ENCODE data around the gene KIF15. TPM values are rescaled to one million over a fixed set of nuclear protein-coding genes. Genes with fewer than 3 reads are reported as not detected.

KIF15 gene
- total RNA-seq, 2 experiments from 2014 or later: 38.1 to 41.9 TPM

DNA sequence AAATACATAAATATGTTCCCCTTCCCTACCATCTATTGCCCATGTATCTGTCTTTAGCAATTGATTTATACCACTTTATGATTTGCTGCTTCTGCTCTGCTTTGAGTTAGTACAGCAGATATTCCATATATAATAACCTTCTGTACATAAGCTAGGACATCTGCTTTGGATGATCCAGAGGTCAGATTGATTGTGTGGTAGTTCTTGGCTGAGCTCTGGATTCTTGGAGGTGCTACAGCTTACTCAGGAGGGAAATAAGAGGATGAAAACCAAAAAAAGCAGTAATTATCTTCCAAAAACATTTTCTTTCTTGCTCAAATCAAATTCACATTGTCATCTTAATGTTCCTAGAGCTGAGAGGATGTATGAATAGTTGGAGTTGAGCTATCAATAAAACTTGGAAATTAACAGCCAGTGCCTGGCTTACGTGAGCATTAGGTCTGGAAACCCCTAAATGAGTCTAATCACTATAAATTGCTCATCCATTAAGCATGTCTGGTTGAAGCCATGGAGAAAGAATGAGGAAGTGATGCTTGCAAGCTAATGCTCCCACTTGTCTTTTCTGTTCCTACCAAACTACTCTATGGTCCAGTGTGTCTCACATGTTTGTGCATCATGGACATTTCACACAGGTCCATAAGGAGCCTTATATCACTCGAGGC is 63.8 kb downstream of the KIF15 start:
- no peak for ATAC-seq
- no peaks in the 10 kb centered on the region for H3K9me3 Mint-ChIP-seq
- H3K4me3 Mint-ChIP-seq: no peak overlapping the region
- POLR2A ChIA-PET: no interaction called here
- intact Hi-C loops (cut with micrococcal nuclease): no loop called here
- no peak for DNase-seq
- TF ChIP-seq, protein P1, sequence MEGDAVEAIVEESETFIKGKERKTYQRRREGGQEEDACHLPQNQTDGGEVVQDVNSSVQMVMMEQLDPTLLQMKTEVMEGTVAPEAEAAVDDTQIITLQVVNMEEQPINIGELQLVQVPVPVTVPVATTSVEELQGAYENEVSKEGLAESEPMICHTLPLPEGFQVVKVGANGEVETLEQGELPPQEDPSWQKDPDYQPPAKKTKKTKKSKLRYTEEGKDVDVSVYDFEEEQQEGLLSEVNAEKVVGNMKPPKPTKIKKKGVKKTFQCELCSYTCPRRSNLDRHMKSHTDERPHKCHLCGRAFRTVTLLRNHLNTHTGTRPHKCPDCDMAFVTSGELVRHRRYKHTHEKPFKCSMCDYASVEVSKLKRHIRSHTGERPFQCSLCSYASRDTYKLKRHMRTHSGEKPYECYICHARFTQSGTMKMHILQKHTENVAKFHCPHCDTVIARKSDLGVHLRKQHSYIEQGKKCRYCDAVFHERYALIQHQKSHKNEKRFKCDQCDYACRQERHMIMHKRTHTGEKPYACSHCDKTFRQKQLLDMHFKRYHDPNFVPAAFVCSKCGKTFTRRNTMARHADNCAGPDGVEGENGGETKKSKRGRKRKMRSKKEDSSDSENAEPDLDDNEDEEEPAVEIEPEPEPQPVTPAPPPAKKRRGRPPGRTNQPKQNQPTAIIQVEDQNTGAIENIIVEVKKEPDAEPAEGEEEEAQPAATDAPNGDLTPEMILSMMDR (IDR thresholded peaks at IDR 0.05): no peak
- no peaks in the 10 kb centered on the region for H3K27me3 Mint-ChIP-seq
- CTCF ChIA-PET: interaction anchor here (1.0 kb wide), 1 partner anchor 89 kb away, joined by 3 read pairs; no protein-coding TSS in a partner anchor
- H3K27ac Mint-ChIP-seq: no peak overlapping the region
- H3K36me3 Mint-ChIP-seq (ENCODE audit: low read depth): peaks cover 53% of the 10 kb centered on the region
- no peaks in the 10 kb centered on the region for H3K4me1 Mint-ChIP-seq (ENCODE audit: low read depth)

DNA sequence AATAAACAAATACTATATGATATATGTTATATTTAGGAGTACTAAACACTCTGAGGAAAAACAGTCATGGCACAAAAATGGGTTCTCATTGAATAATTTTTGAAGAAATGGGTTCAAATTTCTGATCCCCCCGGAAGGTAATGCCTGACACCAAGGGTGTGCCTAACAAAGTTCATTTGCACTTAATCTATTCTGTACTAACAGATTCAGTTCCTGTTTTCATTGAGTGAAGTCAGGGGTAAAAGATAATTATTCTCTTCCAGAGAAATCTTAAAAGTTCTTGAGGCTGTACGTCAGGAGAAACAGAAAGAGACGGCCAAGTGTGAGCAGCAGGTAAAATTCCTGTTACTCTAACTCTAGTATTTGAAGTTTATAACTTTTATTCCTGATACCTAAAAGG is 65.6 kb downstream of the KIF15 start:
- Mint-ChIP-seq H3K27me3 (no peaks in the 10 kb centered on the region), H3K9me3 (no peaks in the 10 kb centered on the region), H3K36me3 (ENCODE audit: low read depth) (peaks cover 53% of the 10 kb centered on the region), H3K4me3 (no peak overlapping the region), H3K27ac (no peak overlapping the region), H3K4me1 (ENCODE audit: low read depth) (no peaks in the 10 kb centered on the region)
- intact Hi-C loops (cut with micrococcal nuclease): no loop called here
- DNase-seq: no peak
- CTCF ChIA-PET: no interaction called here
- POLR2A ChIA-PET: no interaction called here
- TF ChIP-seq, protein P1 (IDR thresholded peaks at IDR 0.05): no peak
- ATAC-seq: no peak

DNA sequence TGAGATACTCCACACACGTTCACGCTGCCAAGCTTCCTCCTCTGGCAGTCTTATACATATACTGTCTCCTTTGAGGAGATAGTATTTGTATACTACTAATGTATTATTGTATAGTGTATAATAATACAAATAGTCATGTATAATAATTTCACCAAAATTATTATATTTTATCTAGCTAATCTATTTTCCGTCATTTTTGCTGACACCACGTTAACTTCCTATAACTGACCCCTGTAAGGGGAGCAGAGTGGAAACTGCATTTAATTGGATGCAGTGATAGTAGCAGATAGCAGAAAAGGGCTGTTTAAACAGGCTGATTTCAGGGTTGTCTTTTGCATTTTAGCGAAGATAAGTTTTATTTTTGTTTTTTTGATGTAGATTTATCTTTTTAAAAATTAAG is 69.6 kb downstream of the KIF15 start:
- ChIA-PET POLR2A (no interaction called here), CTCF (interaction anchor here (0.9 to 2.2 kb wide), 3 partner anchors 26 to 298 kb away, joined by 3 to 7 read pairs (median 3); no protein-coding TSS in a partner anchor)
- H3K27ac Mint-ChIP-seq: no peak overlapping the region
- H3K9me3 Mint-ChIP-seq: peaks cover 3% of the 10 kb centered on the region
- no peak overlapping the region for H3K4me3 Mint-ChIP-seq
- no peaks in the 10 kb centered on the region for H3K27me3 Mint-ChIP-seq
- H3K4me1 Mint-ChIP-seq (ENCODE audit: low read depth): no peaks in the 10 kb centered on the region
- H3K36me3 Mint-ChIP-seq (ENCODE audit: low read depth): peaks cover 41% of the 10 kb centered on the region
- DNase-seq (no peak), ATAC-seq (no peak)
- intact Hi-C loops (cut with micrococcal nuclease): no loop called here
- TF ChIP-seq, protein P1 (IDR thresholded peaks at IDR 0.05): no peak

DNA sequence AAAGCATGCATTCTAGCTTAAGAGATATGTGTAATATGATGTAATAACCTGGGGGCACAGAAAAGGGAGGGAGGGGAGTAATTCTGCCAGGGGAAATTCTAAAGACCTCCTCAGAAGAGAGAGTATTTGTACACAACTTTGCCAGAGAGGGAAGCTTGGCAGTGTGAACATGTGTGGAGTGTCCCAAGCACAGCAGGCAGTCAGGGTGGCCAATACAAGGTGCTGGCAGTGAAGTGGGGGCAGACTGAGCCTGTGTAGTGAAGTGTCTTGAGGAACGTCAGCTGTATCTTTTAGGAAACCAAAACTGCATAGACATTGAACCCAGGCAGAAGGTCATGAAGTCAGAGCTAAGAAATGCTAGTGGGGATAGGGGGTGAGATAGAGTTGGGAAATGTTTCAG is 70.4 kb downstream of the KIF15 start:
- TF ChIP-seq, protein P1 (IDR thresholded peaks at IDR 0.05): no peak
- POLR2A ChIA-PET: interaction anchor here (1.0 kb wide), 1 partner anchor 72 kb away, joined by 3 read pairs; no protein-coding TSS in a partner anchor
- H3K27ac Mint-ChIP-seq: no peak overlapping the region

DNA sequence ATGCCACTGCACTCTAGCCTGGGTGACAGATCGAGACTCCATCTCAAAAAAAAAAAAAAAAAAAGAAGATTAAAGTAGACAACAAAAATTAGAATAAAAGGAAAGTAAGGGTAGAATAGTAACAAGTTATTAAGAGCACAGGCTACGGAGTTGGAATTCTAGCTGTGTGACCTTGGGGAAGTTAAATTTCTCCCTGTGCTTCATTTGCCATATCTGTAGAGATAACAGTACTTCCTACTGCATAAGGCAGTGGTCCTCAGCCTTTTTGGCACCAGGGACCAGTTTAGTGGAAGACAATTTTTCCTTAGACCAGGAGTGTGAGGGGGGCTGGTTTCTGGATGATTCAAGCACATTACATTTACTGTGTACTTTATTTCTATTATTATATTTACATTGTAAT is 71.4 kb downstream of the KIF15 start:
- H3K27me3 Mint-ChIP-seq: no peaks in the 10 kb centered on the region
- intact Hi-C loops (cut with micrococcal nuclease): no loop called here
- CTCF ChIA-PET: no interaction called here
- no peak overlapping the region for H3K4me3 Mint-ChIP-seq
- TF ChIP-seq, protein P1 (IDR thresholded peaks at IDR 0.05): no peak
- no peaks in the 10 kb centered on the region for H3K4me1 Mint-ChIP-seq (ENCODE audit: low read depth)
- POLR2A ChIA-PET: interaction anchor here (1.0 kb wide), 1 partner anchor 73 kb away, joined by 3 read pairs; no protein-coding TSS in a partner anchor
- H3K9me3 Mint-ChIP-seq: peaks cover 10% of the 10 kb centered on the region
- no peak for DNase-seq
- peaks cover 49% of the 10 kb centered on the region for H3K36me3 Mint-ChIP-seq (ENCODE audit: low read depth)
- H3K27ac Mint-ChIP-seq: no peak overlapping the region
- no peak for ATAC-seq

More for the DNA sequence above, 70.4 kb downstream of the KIF15 start:
- no peak for ATAC-seq
- Mint-ChIP-seq H3K9me3 (peaks cover 10% of the 10 kb centered on the region), H3K4me1 (ENCODE audit: low read depth) (no peaks in the 10 kb centered on the region), H3K36me3 (ENCODE audit: low read depth) (peaks cover 47% of the 10 kb centered on the region), H3K4me3 (no peak overlapping the region), H3K27me3 (no peaks in the 10 kb centered on the region)
- CTCF ChIA-PET: interaction anchor here (0.9 to 2.2 kb wide), 4 partner anchors 13 to 299 kb away, joined by 3 to 7 read pairs (median 4); no protein-coding TSS in a partner anchor
- intact Hi-C loops (cut with micrococcal nuclease): no loop called here
- DNase-seq: no peak

Data from activated CD8-positive, alpha-beta T cell treated with anti-CD3 and anti-CD28 coated beads for 36 hours (primary cell).